Measurements from ENCODE around the gene POLG2.

The POLG2 gene

DNA sequence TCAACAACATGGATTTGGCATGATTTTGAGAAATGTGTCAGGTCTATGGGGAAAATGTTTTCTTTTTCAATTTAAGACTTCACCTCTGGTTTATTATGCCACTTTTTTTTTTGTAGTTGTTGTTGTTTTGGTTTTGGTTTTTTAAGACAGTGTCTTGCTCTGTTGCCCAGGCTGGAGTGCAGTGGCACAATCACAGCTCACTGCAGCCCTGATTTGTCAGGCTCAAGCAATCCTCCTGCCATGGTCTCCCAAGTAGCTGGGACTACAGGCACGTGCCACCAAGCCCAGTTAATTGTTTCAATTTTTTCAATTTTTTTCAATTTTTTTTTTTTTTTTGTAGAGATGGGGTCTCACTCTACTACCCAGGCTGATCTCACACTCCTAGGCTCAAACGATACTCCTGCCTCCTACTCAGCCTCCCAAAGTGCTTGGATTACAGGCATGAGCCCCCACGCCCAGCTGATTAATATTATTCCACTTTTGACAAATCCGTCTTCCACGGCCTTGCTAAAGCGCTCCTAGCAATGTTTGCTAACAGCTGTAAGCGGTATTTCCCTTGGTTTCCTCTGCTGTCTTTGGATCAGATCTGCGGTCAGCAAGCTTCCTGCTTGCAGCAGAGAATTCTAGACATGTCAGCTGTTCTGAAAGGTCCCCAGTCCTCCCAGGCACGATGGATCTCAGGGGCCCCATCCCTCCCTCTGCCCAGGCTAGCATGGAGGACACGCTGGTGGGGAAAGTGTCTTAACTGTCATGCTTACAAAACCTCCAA, 54.9 kb downstream of the POLG2 start:
- TF ChIP-seq, protein P1, sequence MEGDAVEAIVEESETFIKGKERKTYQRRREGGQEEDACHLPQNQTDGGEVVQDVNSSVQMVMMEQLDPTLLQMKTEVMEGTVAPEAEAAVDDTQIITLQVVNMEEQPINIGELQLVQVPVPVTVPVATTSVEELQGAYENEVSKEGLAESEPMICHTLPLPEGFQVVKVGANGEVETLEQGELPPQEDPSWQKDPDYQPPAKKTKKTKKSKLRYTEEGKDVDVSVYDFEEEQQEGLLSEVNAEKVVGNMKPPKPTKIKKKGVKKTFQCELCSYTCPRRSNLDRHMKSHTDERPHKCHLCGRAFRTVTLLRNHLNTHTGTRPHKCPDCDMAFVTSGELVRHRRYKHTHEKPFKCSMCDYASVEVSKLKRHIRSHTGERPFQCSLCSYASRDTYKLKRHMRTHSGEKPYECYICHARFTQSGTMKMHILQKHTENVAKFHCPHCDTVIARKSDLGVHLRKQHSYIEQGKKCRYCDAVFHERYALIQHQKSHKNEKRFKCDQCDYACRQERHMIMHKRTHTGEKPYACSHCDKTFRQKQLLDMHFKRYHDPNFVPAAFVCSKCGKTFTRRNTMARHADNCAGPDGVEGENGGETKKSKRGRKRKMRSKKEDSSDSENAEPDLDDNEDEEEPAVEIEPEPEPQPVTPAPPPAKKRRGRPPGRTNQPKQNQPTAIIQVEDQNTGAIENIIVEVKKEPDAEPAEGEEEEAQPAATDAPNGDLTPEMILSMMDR (IDR thresholded peaks at IDR 0.05): no peak

DNA sequence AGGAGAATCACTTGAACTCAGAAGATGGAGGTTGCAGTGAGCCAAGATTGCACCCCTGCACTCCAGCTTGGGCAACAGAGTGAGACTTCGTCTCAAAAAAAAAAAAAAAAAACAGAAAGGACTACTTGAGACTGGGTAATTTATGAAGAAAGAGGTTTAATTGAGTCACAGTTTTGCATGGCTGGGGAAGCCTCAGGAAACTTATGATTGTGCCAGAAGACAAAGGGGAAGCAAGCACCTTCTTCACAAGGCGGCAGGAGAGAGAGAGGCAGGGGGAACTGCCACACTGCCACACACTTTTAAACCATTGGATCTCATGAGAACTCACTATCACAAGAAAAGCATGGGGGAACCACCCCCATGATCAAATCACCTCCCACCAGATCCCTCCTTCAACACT, 56.9 kb downstream of the POLG2 start:
- TF ChIP-seq, protein P1 (IDR thresholded peaks at IDR 0.05): no peak

DNA sequence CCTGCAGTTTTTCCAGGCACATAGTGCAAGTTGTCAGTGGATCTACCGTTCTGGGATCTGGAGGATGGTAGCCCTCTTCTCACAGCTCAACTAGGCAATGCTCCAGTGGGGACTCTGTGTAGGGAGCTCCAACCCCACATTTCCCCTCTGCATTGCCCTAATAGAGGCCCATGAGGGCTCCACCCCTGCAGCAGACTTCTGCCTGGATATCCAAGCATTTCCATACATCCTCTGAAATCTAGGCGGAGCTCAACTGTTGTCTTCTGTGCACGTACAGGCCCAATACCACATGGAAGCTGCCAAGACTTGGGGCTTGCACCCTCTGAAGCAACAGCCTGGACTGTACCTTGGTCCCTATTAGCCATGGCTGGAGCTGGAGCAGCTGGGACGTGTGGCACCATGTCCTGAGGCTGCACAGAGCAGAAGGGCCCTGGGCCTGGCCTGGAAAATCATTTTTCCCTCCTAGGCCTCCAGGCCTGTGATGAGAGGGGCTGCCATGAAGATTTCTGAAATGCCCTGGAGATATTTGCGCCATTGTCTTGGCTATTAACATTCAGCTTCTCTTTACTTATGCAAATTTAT, 58.8 kb downstream of the POLG2 start:
- TF ChIP-seq, protein P1 (IDR thresholded peaks at IDR 0.05): no peak

DNA sequence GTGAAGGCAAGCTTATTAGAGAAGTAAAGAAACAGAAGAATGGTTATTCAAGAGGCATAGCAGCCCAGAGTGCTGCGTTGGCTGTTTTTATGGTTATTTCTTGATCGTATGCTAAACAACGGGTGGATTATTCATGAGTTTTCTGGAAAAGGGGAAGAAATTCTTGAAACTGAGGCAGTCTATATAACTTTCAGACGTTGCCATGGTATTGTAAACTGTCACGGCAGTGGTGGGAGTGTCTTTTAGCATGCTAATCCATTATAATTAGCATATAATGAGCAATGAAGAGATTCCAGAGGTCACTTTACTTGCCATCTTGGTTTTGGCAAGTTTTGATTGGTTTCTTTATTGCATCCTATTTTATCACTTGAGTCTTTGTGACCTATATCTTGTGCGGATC, 65.3 kb downstream of the POLG2 start:
- TF ChIP-seq, protein P1 (IDR thresholded peaks at IDR 0.05): no peak

DNA sequence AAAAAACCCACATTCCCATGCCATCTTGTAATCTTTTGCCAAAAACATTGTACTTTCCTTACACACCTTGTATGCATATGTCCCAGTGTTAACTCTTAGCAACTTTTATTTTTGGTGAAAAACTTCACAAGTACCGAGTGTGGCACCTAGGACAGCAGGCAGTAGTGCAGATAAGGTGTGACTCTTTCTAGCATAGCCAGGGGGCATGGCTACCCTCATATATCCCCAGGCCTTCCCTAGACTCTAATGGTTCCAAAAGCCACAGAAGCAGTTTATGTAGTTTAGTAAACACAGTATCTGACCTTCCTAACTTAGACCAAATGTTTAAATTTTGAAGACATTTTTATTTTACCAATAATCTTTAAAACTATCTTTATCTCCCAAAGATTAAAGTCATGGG, 68.4 kb downstream of the POLG2 start:
- TF ChIP-seq, protein P1 (IDR thresholded peaks at IDR 0.05): no peak

Data from LNCAP (cell line).